ENCODE measurements around the gene MSLN.

Gene MSLN

GRCh38 chr16:778447-778846 is 17.9 kb downstream of the MSLN start:
- no peak for DNase-seq

GRCh38 chr16:778909-779527 is 18.5 kb downstream of the MSLN start:
- no peak for DNase-seq

- no peak for DNase-seq
Observed at GRCh38 chr16:779561-779960, 19.0 kb downstream of the MSLN start.

- DNase-seq = no peak
Observed at GRCh38 chr16:780296-780695, 19.8 kb downstream of the MSLN start.

GRCh38 chr16:781346-782010 is 20.9 kb downstream of the MSLN start:
- DNase-seq = no peak

- no peak for DNase-seq
Observed at GRCh38 chr16:782258-782657, 21.7 kb downstream of the MSLN start.

GRCh38 chr16:782766-783403 is 22.4 kb downstream of the MSLN start:
- DNase-seq = no peak

- DNase-seq = no peak
Observed at GRCh38 chr16:783404-784161, 23.0 kb downstream of the MSLN start.

GRCh38 chr16:784431-784830 is 23.9 kb downstream of the MSLN start:
- DNase-seq = no peak

- peak; percentile 63 for DNase-seq
Observed at GRCh38 chr16:785563-786535, 25.3 kb downstream of the MSLN start.

GRCh38 chr16:787321-787966 is 26.9 kb downstream of the MSLN start:
- DNase-seq = no peak

GRCh38 chr16:787978-788398 is 27.5 kb downstream of the MSLN start, which contains the start of gene RPUSD1:
TSS of gene RPUSD1 (minus strand) at chr16:788381. CDS start at chr16:787737, 644 bp downstream.
- no peak for DNase-seq

- DNase-seq = peak; percentile 93
Observed at GRCh38 chr16:788399-789126, 28.0 kb downstream of the MSLN start, which contains the start of gene CHTF18. TSS of gene CHTF18 (plus strand) at chr16:788620. CDS start at chr16:788685, 65 bp downstream.

- DNase-seq = no peak
Observed at GRCh38 chr16:789191-789850, 28.8 kb downstream of the MSLN start.

- DNase-seq = no peak
Observed at GRCh38 chr16:790086-790485, 29.6 kb downstream of the MSLN start.

- no peak for DNase-seq
Observed at GRCh38 chr16:791131-791530, 30.6 kb downstream of the MSLN start.

- no peak for DNase-seq
Observed at GRCh38 chr16:792221-792995, 31.9 kb downstream of the MSLN start.

GRCh38 chr16:793414-793813 is 32.9 kb downstream of the MSLN start:
- DNase-seq = no peak

- no peak for DNase-seq
Observed at GRCh38 chr16:794091-794822, 33.7 kb downstream of the MSLN start.
